Epithelial cell of esophagus (primary cell): Measurements from ENCODE around the gene KRT36.

Experiments
- DNase-seq: peaks from one replicate; pipeline ENCODE4 v3.0.0; 2010; ENCODE audit warnings: low read depth
- H3K4me3 ChIP-seq: 2 replicates; pipeline ENCODE4 v1.5.1; 2011; ENCODE audit warnings: mild to moderate bottlenecking, low read length, control low read depth
- TF ChIP-seq, protein P1 (sequence below): IDR thresholded peaks from 2 replicates; pipeline ENCODE4 v1.5.1; 2011; ENCODE audit warnings: low read depth, mild to moderate bottlenecking, low read length, control low read depth, inconsistent platforms; ENCODE audit not compliant: insufficient read depth; ENCODE audit errors: missing control alignments

The KRT36 gene

DNA sequence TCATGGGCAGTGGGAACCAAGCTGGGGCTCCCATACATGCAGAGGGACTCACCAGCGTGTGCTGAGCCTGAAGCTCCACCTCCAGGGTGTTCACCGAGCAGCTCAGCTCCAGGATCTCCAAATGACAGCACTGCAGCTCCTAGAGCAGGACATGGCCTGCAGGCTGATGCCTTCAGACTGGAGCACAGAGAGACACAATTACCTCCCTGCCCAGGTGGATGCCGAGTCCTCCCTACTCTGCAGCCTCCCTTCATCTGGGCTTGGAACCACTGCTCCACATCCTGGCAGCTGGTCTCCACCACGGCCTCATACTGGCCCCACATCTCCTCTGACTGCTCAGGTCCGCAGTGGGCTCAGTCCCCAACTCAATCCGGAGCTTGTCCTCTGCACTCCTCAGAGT lies 40.7 kb downstream of the KRT36 start:
- TF ChIP-seq, protein P1, sequence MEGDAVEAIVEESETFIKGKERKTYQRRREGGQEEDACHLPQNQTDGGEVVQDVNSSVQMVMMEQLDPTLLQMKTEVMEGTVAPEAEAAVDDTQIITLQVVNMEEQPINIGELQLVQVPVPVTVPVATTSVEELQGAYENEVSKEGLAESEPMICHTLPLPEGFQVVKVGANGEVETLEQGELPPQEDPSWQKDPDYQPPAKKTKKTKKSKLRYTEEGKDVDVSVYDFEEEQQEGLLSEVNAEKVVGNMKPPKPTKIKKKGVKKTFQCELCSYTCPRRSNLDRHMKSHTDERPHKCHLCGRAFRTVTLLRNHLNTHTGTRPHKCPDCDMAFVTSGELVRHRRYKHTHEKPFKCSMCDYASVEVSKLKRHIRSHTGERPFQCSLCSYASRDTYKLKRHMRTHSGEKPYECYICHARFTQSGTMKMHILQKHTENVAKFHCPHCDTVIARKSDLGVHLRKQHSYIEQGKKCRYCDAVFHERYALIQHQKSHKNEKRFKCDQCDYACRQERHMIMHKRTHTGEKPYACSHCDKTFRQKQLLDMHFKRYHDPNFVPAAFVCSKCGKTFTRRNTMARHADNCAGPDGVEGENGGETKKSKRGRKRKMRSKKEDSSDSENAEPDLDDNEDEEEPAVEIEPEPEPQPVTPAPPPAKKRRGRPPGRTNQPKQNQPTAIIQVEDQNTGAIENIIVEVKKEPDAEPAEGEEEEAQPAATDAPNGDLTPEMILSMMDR: no peak
- no peak overlapping the region for H3K4me3 ChIP-seq
- no peak for DNase-seq

DNA sequence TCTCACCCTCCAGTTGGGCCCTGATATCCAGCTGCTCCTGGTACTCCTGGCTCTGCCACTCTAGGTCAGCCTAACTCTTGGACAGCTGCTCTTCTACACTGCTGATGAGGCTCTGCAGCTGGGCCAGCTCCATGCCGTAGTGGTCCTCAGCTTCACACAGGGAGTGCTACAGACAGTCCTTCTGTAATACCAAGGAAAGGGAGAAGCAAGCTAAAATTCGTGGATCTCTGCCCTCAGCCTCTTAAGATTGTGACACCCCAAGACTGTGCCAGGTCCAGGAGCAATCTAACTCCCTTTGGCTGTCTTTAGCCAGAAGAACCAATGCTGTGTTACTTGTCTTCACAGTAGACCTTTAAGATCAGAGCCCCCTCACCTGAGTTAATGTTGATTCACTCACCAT lies 41.2 kb downstream of the KRT36 start:
- TF ChIP-seq, protein P1: no peak
- no peak for DNase-seq
- H3K4me3 ChIP-seq: no peak overlapping the region

DNA sequence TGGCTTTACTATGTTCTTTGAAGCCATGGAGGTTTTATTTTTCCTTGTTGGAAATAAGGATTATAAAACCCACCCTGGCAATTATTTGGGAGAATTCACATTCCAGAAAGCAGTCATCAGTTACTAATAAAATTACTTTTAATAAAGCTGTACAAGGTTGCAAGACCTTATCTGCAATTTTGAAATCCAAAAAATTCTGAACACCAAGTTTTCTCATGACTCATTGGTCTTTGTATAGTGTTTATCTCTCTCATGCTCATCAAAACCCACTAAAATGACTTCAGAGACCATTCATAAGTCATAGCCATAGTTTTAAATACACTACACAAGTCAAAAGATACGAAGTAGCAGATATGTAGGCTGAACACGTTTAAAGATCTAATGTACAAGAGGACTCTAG lies 42.9 kb downstream of the KRT36 start:
- peak; percentile 12 for DNase-seq
- TF ChIP-seq, protein P1: no peak

DNA sequence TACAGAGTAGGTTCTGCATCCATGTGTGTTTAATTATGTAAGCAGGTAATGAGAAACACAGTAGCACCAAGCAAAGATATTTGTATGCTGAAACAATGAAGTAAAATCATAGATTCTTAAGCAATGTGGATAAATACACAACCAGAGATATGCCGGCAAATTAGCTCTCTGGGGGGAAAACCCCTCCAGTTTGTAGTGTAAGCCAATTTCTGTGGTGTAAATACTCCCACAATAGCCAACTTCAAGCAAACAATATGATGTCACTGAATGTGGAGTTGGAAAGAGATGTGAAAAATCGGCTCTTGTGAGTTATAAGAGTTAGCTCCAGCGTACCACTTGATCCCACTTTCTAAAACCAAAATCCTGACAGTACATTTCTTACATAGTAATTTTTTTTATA lies 45.1 kb downstream of the KRT36 start:
- TF ChIP-seq, protein P1: no peak
- DNase-seq: no peak
- H3K4me3 ChIP-seq: no peak overlapping the region

More for the DNA sequence above, 42.9 kb downstream of the KRT36 start:
- no peak overlapping the region for H3K4me3 ChIP-seq

DNA sequence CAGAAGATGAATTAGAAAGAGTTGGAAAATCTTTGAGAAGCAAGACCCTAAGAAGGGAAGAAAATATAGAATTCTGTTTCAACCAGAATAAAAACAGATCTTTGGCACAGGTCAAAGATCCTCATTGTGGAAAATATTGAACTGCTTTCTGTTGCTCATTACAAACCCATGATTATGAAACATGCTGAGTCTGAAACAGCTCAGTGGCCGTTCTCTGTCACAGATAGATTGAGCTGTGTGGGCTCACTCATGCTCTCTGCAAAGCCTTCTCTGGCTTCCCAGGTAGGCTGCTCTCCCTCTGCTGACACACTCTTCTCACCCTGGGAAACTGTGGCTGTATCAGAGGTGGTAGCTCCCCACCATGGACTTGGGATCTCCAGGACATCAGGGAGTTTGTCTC lies 45.5 kb downstream of the KRT36 start:
- TF ChIP-seq, protein P1: no peak
- DNase-seq: no peak

DNA sequence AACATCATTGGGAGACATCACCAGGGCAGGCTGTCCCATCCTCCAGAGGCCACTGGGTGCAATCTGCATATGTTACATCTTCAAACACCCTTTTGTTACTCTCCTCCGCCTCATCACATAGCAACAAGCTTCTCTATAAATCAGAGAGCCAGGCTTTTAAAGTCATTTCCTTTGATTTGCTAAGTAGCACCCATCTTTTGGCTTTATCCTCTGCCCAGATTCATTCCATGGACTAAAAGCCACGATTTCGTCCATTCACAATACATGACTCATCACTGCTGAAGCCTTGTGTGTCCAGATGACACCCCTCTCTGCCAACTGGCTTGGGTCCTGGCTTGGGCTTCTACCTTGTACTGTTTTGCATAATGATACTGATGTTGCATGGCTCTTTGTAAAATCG lies 47.0 kb downstream of the KRT36 start:
- TF ChIP-seq, protein P1: no peak
- DNase-seq: no peak
- no peak overlapping the region for H3K4me3 ChIP-seq

More for the DNA sequence above, 45.5 kb downstream of the KRT36 start:
- H3K4me3 ChIP-seq: no peak overlapping the region

DNA sequence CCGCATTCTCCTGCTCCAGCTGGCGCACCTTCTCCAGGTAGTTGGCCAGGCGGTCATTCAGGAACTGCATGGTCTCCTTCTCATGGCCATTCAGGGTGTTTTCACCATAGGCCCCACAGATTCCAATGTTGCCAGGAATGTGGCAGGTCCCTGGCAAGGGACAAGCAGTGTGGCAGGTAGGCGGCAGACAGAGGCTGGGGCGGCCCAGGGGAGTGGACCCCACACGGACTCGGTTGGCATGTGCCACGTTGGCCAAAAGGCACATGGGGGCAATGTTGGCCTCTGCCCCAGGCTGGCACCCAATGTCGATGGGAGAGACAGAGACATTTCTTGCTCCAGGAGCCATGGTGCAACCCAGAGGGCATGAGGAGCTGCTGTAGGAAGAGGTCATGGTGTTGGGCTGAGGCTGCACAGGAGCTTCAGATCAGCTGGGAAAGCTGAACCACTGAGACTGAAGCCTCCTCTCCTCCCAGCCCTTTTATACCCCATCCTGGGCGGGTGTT lies 49.1 kb downstream of the KRT36 start, which contains the start of gene KRT38:
Gene KRT38, minus strand, starts transcription at position 453 of the 503 bp plus-strand sequence. Its CDS starts 62 bp downstream, at position 391.
- TF ChIP-seq, protein P1: no peak
- no peak for DNase-seq
- no peak within 1 kb of the TSS for H3K4me3 ChIP-seq
